GM23338 (cell line): ENCODE measurements around the gene RAB13. TPM values are rescaled to one million over a fixed set of nuclear protein-coding genes. Genes with fewer than 3 reads are reported as not detected.

Experiments
- ATAC-seq: fragments of 200-7000 bp; cut with Tn5 transposase; 3 replicates; pipeline ENCODE4 v1.9.1; 2020
- DNase-seq: peaks from one replicate; pipeline ENCODE4 v3.0.0-alpha.2; 2015; ENCODE audit warnings: low spot score
- H2AFZ ChIP-seq: fragments of 200-600 bp; sonication (generic); 2 replicates; pipeline ENCODE4 v1.8.0; 2016; ENCODE audit warnings: antibody characterized with exemption, mild to moderate bottlenecking, moderate library complexity
- H3F3A ChIP-seq: fragments of 200-600 bp; sonication (generic); replicated peaks from 2 replicates; pipeline ENCODE4 v1.8.0; 2017; ENCODE audit warnings: antibody characterized with exemption, mixed run types, low read depth
- H3K27ac ChIP-seq: fragments of 200-600 bp; sonication (generic); 2 replicates; pipeline ENCODE4 v1.6.1; 2016; ENCODE audit warnings: low read depth
- H3K27me3 ChIP-seq: fragments of 200-600 bp; sonication (generic); 2 replicates; pipeline ENCODE4 v1.8.0; 2016; ENCODE audit warnings: mild to moderate bottlenecking, mixed run types, moderate library complexity; ENCODE audit not compliant: insufficient read depth
- H3K36me3 ChIP-seq: fragments of 200-600 bp; sonication (generic); 2 replicates; pipeline ENCODE4 v1.8.0; 2016; ENCODE audit warnings: mild to moderate bottlenecking; ENCODE audit not compliant: insufficient read depth
- H3K4me1 ChIP-seq: fragments of 200-600 bp; sonication (generic); 2 replicates; pipeline ENCODE4 v1.8.0; 2016; ENCODE audit warnings: mild to moderate bottlenecking, moderate library complexity; ENCODE audit not compliant: insufficient read depth
- H3K4me2 ChIP-seq: fragments of 200-600 bp; sonication (generic); 2 replicates; pipeline ENCODE4 v1.7.1; 2017; ENCODE audit warnings: mixed run types
- H3K4me3 ChIP-seq: fragments of 200-600 bp; sonication (generic); 2 replicates; pipeline ENCODE4 v1.6.1; 2016; ENCODE audit warnings: mixed run types
- H3K79me2 ChIP-seq: fragments of 200-600 bp; sonication (generic); replicated peaks from 2 replicates; pipeline ENCODE4 v1.8.0; 2017; ENCODE audit warnings: mild to moderate bottlenecking; ENCODE audit not compliant: insufficient read depth
- H3K9me2 ChIP-seq: fragments of 200-600 bp; sonication (generic); 2 replicates; pipeline ENCODE4 v1.8.0; 2017; ENCODE audit not compliant: insufficient read depth
- H4K20me1 ChIP-seq: fragments of 200-600 bp; sonication (generic); replicated peaks from 2 replicates; pipeline ENCODE4 v1.8.0; 2017; ENCODE audit warnings: mild to moderate bottlenecking; ENCODE audit not compliant: insufficient read depth
- H3K27ac Mint-ChIP-seq: 2 replicates; pipeline ENCODE4 v1.8.0; 2020; ENCODE audit warnings: inconsistent platforms, mild to moderate bottlenecking, moderate library complexity, mixed read lengths
- H3K27me3 Mint-ChIP-seq: 3 replicates; pipeline ENCODE4 v1.8.0; 2022; ENCODE audit warnings: low read depth, mild to moderate bottlenecking, moderate library complexity, mixed read lengths, inconsistent platforms; ENCODE audit not compliant: insufficient read depth, poor library complexity
- H3K36me3 Mint-ChIP-seq: 3 replicates; pipeline ENCODE4 v1.8.0; 2021; ENCODE audit warnings: low read depth, mild to moderate bottlenecking, inconsistent platforms, moderate library complexity, mixed read lengths
- H3K4me1 Mint-ChIP-seq: 3 replicates; pipeline ENCODE4 v1.8.0; 2020; ENCODE audit warnings: mild to moderate bottlenecking, inconsistent platforms, mixed read lengths
- H3K4me3 Mint-ChIP-seq: 3 replicates; pipeline ENCODE4 v1.8.0; 2021; ENCODE audit warnings: moderate library complexity, mild to moderate bottlenecking, inconsistent platforms, mixed read lengths
- H3K9me3 Mint-ChIP-seq: 3 replicates; pipeline ENCODE4 v1.8.0; 2020; ENCODE audit warnings: moderate library complexity, mild to moderate bottlenecking, inconsistent platforms, mixed read lengths
- CREB1 ChIP-seq: fragments of 250-450 bp; sonication (Bioruptor Pico); IDR thresholded peaks from 2 replicates; pipeline ENCODE4 v1.5.0; 2020; ENCODE audit warnings: low read depth, mild to moderate bottlenecking, moderate library complexity
- EZH2 ChIP-seq: fragments of 200-600 bp; sonication (generic); IDR thresholded peaks from one replicate; pipeline ENCODE4 v1.8.0; 2017; ENCODE audit warnings: antibody characterized with exemption, mild to moderate bottlenecking, low read depth; ENCODE audit not compliant: unreplicated experiment
- EZH2phosphoT487 ChIP-seq: fragments of 200-600 bp; sonication (generic); IDR thresholded peaks from one replicate; pipeline ENCODE4 v1.8.1; 2018; ENCODE audit warnings: antibody characterized with exemption; ENCODE audit not compliant: unreplicated experiment
- JUNB ChIP-seq: IDR thresholded peaks from one replicate; pipeline ENCODE4 v1.6.1; 2016; ENCODE audit warnings: antibody characterized with exemption; ENCODE audit not compliant: unreplicated experiment
- NANOG ChIP-seq: IDR thresholded peaks from 2 replicates; pipeline ENCODE4 v1.6.1; 2016; ENCODE audit warnings: antibody characterized with exemption, borderline replicate concordance
- POLR2AphosphoS5 ChIP-seq: IDR thresholded peaks from 2 replicates; pipeline ENCODE4 v1.6.1; 2016; ENCODE audit warnings: antibody characterized with exemption, low read depth
- STAT1 ChIP-seq: IDR thresholded peaks from one replicate; pipeline ENCODE4 v1.6.1; 2016; ENCODE audit warnings: antibody characterized with exemption; ENCODE audit not compliant: unreplicated experiment
- ZNF114 ChIP-seq: fragments of 250-450 bp; sonication (Bioruptor Pico); IDR thresholded peaks from 2 replicates; pipeline ENCODE4 v1.5.0; 2020; ENCODE audit warnings: mild to moderate bottlenecking, moderate library complexity
- ZNF331 ChIP-seq: fragments of 250-450 bp; sonication (Bioruptor Pico); IDR thresholded peaks from 2 replicates; pipeline ENCODE4 v1.5.0; 2020; ENCODE audit warnings: low read depth, mild to moderate bottlenecking, moderate library complexity
- polyA plus RNA-seq: library from polyadenylated mRNA; unstranded; fragments of >200 nt; fragmentation: Nextera tagmentation; extraction: Ambion mirVana; gene quantifications from 2 replicates; pipeline ENCODE4 v1.2.1, GENCODE V29; 2016
- total RNA-seq: library from RNA; depleted of rRNA; stranded (reverse); fragments of >200 nt; shearing (Covaris generic); gene quantifications from 2 replicates; pipeline ENCODE4 v1.2.3, GENCODE V29; 2014
- TF ChIP-seq, protein P1 (sequence below): IDR thresholded peaks from 2 replicates; pipeline ENCODE4 v1.6.1; 2016; ENCODE audit warnings: antibody characterized with exemption
- TF ChIP-seq, protein P2 (sequence below): IDR thresholded peaks from one replicate; pipeline ENCODE4 v1.6.1; 2018; ENCODE audit warnings: antibody characterized with exemption; ENCODE audit not compliant: unreplicated experiment
- TF ChIP-seq, protein P3 (sequence below): fragments of 250-450 bp; sonication (Bioruptor Pico); IDR thresholded peaks from 2 replicates; pipeline ENCODE4 v1.5.0; 2020; ENCODE audit warnings: mild to moderate bottlenecking, moderate library complexity
- TF ChIP-seq, protein P4 (sequence below), 2 experiments: fragments of 200-600 bp in 1 of 2; sonication (generic) in 1 of 2; conservative IDR thresholded peaks; 2 replicates each; pipeline versions ENCODE4 v1.5.1 to v1.6.1; 2016 to 2017; ENCODE audit warnings: antibody characterized with exemption in 2 of 2, low read depth in 2 of 2, mild to moderate bottlenecking in 2 of 2, moderate library complexity in 1 of 2

Gene RAB13
- total and polyA plus RNA-seq, 2 experiments from 2014 or later: 38.6 to 171 TPM

DNA sequence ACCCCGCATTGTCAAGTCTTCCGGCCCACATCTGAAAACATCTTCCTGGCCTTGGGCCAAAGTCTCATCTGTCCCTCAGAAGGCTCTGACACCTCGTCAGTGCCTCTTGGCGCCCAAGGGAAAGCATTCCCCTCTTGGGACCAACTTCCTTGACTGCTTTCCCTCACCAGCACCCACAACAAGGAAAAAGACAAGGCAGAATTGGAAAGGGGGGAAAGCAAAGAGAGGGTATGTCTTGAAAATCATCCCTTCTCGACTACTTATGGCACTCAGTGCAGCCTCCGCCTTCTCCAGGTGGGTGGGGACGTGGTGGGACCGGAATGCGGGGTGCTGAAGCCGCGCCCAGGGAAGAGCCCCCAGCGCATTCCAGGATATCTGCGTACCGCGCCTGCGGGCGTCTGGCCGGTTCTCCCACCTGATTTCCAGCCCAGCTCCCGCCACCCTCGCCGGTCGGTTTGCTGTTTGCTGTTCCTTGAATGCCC is 22.2 kb downstream of the RAB13 start:
- Mint-ChIP-seq H3K27ac (peak overlapping the region; percentile 96), H3K4me3 (peak overlapping the region; percentile 81), H3K9me3 (peaks cover 4% of the 10 kb centered on the region; the same call in 1 of the 3 replicates), H3K27me3 (peaks cover 21% of the 10 kb centered on the region), H3K4me1 (peaks cover 43% of the 10 kb centered on the region), H3K36me3 (peaks cover 54% of the 10 kb centered on the region)
- Histone ChIP-seq H4K20me1 (no peaks in the 10 kb centered on the region), H3K79me2 (peaks cover 53% of the 10 kb centered on the region), H3K36me3 (peaks cover 14% of the 10 kb centered on the region), H3K4me2 (peak overlapping the region; percentile 97), H3K27ac (peak overlapping the region; percentile 100), H3K9me2 (no peaks in the 10 kb centered on the region), H3K4me1 (peaks cover 46% of the 10 kb centered on the region), H3K27me3 (no peaks in the 10 kb centered on the region), H3K4me3 (peak overlapping the region; percentile 83), H3F3A (peaks cover 50% of the 10 kb centered on the region), H2AFZ (no peak overlapping the region)
- peak; percentile 31 for ATAC-seq
- TF ChIP-seq, protein P1, sequence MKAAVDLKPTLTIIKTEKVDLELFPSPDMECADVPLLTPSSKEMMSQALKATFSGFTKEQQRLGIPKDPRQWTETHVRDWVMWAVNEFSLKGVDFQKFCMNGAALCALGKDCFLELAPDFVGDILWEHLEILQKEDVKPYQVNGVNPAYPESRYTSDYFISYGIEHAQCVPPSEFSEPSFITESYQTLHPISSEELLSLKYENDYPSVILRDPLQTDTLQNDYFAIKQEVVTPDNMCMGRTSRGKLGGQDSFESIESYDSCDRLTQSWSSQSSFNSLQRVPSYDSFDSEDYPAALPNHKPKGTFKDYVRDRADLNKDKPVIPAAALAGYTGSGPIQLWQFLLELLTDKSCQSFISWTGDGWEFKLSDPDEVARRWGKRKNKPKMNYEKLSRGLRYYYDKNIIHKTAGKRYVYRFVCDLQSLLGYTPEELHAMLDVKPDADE: peak; percentile 5; the same call in 1 of the 2 replicates
- TF ChIP-seq JUNB: no peak
- TF ChIP-seq, protein P2, sequence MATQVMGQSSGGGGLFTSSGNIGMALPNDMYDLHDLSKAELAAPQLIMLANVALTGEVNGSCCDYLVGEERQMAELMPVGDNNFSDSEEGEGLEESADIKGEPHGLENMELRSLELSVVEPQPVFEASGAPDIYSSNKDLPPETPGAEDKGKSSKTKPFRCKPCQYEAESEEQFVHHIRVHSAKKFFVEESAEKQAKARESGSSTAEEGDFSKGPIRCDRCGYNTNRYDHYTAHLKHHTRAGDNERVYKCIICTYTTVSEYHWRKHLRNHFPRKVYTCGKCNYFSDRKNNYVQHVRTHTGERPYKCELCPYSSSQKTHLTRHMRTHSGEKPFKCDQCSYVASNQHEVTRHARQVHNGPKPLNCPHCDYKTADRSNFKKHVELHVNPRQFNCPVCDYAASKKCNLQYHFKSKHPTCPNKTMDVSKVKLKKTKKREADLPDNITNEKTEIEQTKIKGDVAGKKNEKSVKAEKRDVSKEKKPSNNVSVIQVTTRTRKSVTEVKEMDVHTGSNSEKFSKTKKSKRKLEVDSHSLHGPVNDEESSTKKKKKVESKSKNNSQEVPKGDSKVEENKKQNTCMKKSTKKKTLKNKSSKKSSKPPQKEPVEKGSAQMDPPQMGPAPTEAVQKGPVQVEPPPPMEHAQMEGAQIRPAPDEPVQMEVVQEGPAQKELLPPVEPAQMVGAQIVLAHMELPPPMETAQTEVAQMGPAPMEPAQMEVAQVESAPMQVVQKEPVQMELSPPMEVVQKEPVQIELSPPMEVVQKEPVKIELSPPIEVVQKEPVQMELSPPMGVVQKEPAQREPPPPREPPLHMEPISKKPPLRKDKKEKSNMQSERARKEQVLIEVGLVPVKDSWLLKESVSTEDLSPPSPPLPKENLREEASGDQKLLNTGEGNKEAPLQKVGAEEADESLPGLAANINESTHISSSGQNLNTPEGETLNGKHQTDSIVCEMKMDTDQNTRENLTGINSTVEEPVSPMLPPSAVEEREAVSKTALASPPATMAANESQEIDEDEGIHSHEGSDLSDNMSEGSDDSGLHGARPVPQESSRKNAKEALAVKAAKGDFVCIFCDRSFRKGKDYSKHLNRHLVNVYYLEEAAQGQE: no peak
- TF ChIP-seq ZNF114 (CRISPR knock-in tag): no peak
- TF ChIP-seq STAT1: no peak
- TF ChIP-seq POLR2AphosphoS5: peak; percentile 16; the same call in 1 of the 2 replicates
- no peak for TF ChIP-seq EZH2
- TF ChIP-seq, protein P3, sequence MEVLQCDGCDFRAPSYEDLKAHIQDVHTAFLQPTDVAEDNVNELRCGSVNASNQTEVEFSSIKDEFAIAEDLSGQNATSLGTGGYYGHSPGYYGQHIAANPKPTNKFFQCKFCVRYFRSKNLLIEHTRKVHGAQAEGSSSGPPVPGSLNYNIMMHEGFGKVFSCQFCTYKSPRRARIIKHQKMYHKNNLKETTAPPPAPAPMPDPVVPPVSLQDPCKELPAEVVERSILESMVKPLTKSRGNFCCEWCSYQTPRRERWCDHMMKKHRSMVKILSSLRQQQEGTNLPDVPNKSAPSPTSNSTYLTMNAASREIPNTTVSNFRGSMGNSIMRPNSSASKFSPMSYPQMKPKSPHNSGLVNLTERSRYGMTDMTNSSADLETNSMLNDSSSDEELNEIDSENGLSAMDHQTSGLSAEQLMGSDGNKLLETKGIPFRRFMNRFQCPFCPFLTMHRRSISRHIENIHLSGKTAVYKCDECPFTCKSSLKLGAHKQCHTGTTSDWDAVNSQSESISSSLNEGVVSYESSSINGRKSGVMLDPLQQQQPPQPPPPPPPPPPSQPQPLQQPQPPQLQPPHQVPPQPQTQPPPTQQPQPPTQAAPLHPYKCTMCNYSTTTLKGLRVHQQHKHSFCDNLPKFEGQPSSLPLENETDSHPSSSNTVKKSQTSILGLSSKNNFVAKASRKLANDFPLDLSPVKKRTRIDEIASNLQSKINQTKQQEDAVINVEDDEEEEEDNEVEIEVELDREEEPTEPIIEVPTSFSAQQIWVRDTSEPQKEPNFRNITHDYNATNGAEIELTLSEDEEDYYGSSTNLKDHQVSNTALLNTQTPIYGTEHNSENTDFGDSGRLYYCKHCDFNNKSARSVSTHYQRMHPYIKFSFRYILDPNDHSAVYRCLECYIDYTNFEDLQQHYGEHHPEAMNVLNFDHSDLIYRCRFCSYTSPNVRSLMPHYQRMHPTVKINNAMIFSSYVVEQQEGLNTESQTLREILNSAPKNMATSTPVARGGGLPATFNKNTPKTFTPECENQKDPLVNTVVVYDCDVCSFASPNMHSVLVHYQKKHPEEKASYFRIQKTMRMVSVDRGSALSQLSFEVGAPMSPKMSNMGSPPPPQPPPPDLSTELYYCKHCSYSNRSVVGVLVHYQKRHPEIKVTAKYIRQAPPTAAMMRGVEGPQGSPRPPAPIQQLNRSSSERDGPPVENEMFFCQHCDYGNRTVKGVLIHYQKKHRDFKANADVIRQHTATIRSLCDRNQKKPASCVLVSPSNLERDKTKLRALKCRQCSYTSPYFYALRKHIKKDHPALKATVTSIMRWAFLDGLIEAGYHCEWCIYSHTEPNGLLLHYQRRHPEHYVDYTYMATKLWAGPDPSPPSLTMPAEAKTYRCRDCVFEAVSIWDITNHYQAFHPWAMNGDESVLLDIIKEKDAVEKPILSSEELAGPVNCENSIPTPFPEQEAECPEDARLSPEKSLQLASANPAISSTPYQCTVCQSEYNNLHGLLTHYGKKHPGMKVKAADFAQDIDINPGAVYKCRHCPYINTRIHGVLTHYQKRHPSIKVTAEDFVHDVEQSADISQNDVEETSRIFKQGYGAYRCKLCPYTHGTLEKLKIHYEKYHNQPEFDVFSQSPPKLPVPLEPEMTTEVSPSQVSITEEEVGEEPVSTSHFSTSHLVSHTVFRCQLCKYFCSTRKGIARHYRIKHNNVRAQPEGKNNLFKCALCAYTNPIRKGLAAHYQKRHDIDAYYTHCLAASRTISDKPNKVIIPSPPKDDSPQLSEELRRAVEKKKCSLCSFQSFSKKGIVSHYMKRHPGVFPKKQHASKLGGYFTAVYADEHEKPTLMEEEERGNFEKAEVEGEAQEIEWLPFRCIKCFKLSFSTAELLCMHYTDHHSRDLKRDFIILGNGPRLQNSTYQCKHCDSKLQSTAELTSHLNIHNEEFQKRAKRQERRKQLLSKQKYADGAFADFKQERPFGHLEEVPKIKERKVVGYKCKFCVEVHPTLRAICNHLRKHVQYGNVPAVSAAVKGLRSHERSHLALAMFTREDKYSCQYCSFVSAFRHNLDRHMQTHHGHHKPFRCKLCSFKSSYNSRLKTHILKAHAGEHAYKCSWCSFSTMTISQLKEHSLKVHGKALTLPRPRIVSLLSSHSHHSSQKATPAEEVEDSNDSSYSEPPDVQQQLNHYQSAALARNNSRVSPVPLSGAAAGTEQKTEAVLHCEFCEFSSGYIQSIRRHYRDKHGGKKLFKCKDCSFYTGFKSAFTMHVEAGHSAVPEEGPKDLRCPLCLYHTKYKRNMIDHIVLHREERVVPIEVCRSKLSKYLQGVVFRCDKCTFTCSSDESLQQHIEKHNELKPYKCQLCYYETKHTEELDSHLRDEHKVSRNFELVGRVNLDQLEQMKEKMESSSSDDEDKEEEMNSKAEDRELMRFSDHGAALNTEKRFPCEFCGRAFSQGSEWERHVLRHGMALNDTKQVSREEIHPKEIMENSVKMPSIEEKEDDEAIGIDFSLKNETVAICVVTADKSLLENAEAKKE: no peak
- TF ChIP-seq EZH2phosphoT487: no peak
- no peak for TF ChIP-seq ZNF331 (CRISPR knock-in tag)
- TF ChIP-seq NANOG: no peak
- TF ChIP-seq CREB1 (CRISPR knock-in tag): 0 out of 2 replicates have a peak, but pooled peaks have one; percentile 13
- TF ChIP-seq, protein P4, sequence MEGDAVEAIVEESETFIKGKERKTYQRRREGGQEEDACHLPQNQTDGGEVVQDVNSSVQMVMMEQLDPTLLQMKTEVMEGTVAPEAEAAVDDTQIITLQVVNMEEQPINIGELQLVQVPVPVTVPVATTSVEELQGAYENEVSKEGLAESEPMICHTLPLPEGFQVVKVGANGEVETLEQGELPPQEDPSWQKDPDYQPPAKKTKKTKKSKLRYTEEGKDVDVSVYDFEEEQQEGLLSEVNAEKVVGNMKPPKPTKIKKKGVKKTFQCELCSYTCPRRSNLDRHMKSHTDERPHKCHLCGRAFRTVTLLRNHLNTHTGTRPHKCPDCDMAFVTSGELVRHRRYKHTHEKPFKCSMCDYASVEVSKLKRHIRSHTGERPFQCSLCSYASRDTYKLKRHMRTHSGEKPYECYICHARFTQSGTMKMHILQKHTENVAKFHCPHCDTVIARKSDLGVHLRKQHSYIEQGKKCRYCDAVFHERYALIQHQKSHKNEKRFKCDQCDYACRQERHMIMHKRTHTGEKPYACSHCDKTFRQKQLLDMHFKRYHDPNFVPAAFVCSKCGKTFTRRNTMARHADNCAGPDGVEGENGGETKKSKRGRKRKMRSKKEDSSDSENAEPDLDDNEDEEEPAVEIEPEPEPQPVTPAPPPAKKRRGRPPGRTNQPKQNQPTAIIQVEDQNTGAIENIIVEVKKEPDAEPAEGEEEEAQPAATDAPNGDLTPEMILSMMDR (conservative IDR thresholded peaks at IDR 0.05; ENCODE audit: low read depth in 2 of 2): no peak
- peak; percentile 95 for DNase-seq
